Right ventricle myocardium inferior (tissue), 1 donor: ENCODE data around the gene MXRA7. TPM values are rescaled to one million over a fixed set of nuclear protein-coding genes. Genes with fewer than 3 reads are reported as not detected.
"Not testable (repeated sequence)": the region's sequence is repeated elsewhere in the genome, so short reads cannot be mapped to it uniquely, and the experiment has no call there.

Experiments
- ATAC-seq: fragments of 200-7000 bp; cut with Tn5 transposase; one replicate; pipeline ENCODE4 v1.9.1; 2020; ENCODE audit warnings: mild to moderate bottlenecking, moderate library complexity
- DNase-seq: peaks from one replicate; pipeline ENCODE4 v3.0.0; 2021; ENCODE audit errors: missing footprints
- intact Hi-C: fragments of 100-400 bp; cut with DNase I; formaldehyde crosslinking; loops from one replicate; pipeline ENCODE4 v1.11.0; 2022
- total RNA-seq: library from RNA; stranded (reverse); fragmentation: NEBNext Ultra II Directional; extraction: Animal tissue kit (Norgen Biotek cat#: 25700); gene quantifications from one replicate; pipeline ENCODE4 v1.2.1, GENCODE V29; 2021
- donor health status: DM: no; HTN: yes; CAD: no; lungs with severe emphysema.

MXRA7 gene
- total RNA-seq, 1 donor from 2014 or later = 375 TPM

- DNase-seq (peak; percentile 99), ATAC-seq (peak; percentile 92)
- intact Hi-C loops = loop anchor here (1.0 kb wide), 1 partner anchor 11 kb away; the partner anchor contains the start of genes JMJD6 and METTL23
These were observed 26.4 kb upstream of the MXRA7 start, which contains the start of gene SRSF2 for GRCh38 chr17:76737082-76737675. Gene SRSF2, minus strand, starts transcription at chr17:76737331. Its CDS starts 171 bp downstream, at chr17:76737160.

GRCh38 chr17:76736349-76737081 lies 25.8 kb upstream of the MXRA7 start:
- DNase-seq = peak; percentile 91
- intact Hi-C loops = loop anchor here (1.0 kb wide), 1 partner anchor 10 kb away; the partner anchor contains the start of genes JMJD6 and METTL23
- ATAC-seq = peak; percentile 43

GRCh38 chr17:76735586-76736348 lies 25.0 kb upstream of the MXRA7 start:
- ATAC-seq = no peak
- no peak for DNase-seq
- intact Hi-C loops = no loop called here

- no peak for DNase-seq
- intact Hi-C loops = no loop called here
- no peak for ATAC-seq
These were observed 24.2 kb upstream of the MXRA7 start for GRCh38 chr17:76735006-76735405.

- intact Hi-C loops = no loop called here
- no peak for ATAC-seq
- DNase-seq = no peak
These were observed 23.5 kb upstream of the MXRA7 start for GRCh38 chr17:76734080-76734840.

- DNase-seq = no peak
- intact Hi-C loops = no loop called here
- no peak for ATAC-seq
These were observed 22.8 kb upstream of the MXRA7 start for GRCh38 chr17:76733618-76733957.

GRCh38 chr17:76732734-76733617 lies 22.2 kb upstream of the MXRA7 start:
- DNase-seq (no peak), ATAC-seq (no peak)
- intact Hi-C loops = no loop called here

GRCh38 chr17:76731800-76732733 lies 21.3 kb upstream of the MXRA7 start:
- DNase-seq, ATAC-seq, intact Hi-C loops: not testable (repeated sequence)

- intact Hi-C loops = no loop called here
- ATAC-seq (no peak), DNase-seq (no peak)
These were observed 17.1 kb upstream of the MXRA7 start for GRCh38 chr17:76727745-76728456.

GRCh38 chr17:76726776-76727718 lies 16.3 kb upstream of the MXRA7 start, which contains the start of gene METTL23:
Gene METTL23, plus strand, starts transcription at chr17:76726839. Its CDS starts 2,872 bp downstream, at chr17:76729711.
- peak; percentile 63 for ATAC-seq
- peak; percentile 89 for DNase-seq
- intact Hi-C loops = loop anchor here (1.0 kb wide), 1 partner anchor 10 kb away; the partner anchor contains the start of gene SRSF2

- DNase-seq (peak; percentile 97), ATAC-seq (peak; percentile 96)
- intact Hi-C loops = loop anchor here (1.0 kb wide), 1 partner anchor 11 kb away; the partner anchor contains the start of gene SRSF2
These were observed 15.5 kb upstream of the MXRA7 start, which contains the start of gene JMJD6 for GRCh38 chr17:76726231-76726775. Gene JMJD6, minus strand, starts transcription at chr17:76726606. Its CDS starts 131 bp downstream, at chr17:76726475.

- DNase-seq = peak; percentile 88
- peak; percentile 47 for ATAC-seq
- intact Hi-C loops = loop anchor here (1.0 kb wide), 1 partner anchor 12 kb away; the partner anchor contains the start of gene SRSF2
These were observed 14.9 kb upstream of the MXRA7 start for GRCh38 chr17:76725580-76726230.

- intact Hi-C loops = no loop called here
- no peak for DNase-seq
- no peak for ATAC-seq
These were observed 13.0 kb upstream of the MXRA7 start for GRCh38 chr17:76723812-76724211.

- intact Hi-C loops, ATAC-seq, DNase-seq: not testable (repeated sequence)
These were observed 12.2 kb upstream of the MXRA7 start for GRCh38 chr17:76722977-76723376.
